Endodermal cell (in vitro differentiated cells): Measurements from ENCODE around the gene HNF1B. TPM values are rescaled to one million over a fixed set of nuclear protein-coding genes. Genes with fewer than 3 reads are reported as not detected.

Source experiments
- DNase-seq: peaks from one replicate; pipeline ENCODE4 v3.0.0-alpha.2; 2017
- H3K27ac ChIP-seq: 2 replicates; pipeline ENCODE4 v1.5.1; 2013; ENCODE audit warnings: mild to moderate bottlenecking, low read depth, low read length, moderate library complexity
- H3K27me3 ChIP-seq: 2 replicates; pipeline ENCODE4 v1.6.1; 2013; ENCODE audit warnings: mild to moderate bottlenecking, low read length, moderate library complexity; ENCODE audit not compliant: insufficient read depth, control insufficient read depth, poor library complexity, severe bottlenecking
- H3K36me3 ChIP-seq: 2 replicates; pipeline ENCODE4 v1.7.0; 2013; ENCODE audit warnings: mild to moderate bottlenecking, low read length, moderate library complexity; ENCODE audit not compliant: control insufficient read depth, insufficient read depth
- H3K4me1 ChIP-seq: one replicate; pipeline ENCODE4 v1.7.0; 2013; ENCODE audit warnings: low read length; ENCODE audit not compliant: control insufficient read depth, insufficient read depth
- H3K4me3 ChIP-seq: 2 replicates; pipeline ENCODE4 v1.5.1; 2013; ENCODE audit warnings: mild to moderate bottlenecking, low read length, moderate library complexity
- H3K9ac ChIP-seq: 2 replicates; pipeline ENCODE4 v1.6.1; 2013; ENCODE audit warnings: mild to moderate bottlenecking, low read length, moderate library complexity; ENCODE audit not compliant: poor library complexity, severe bottlenecking; ENCODE audit errors: extremely low read depth
- H3K9me3 ChIP-seq: 2 replicates; pipeline ENCODE4 v1.6.1; 2013; ENCODE audit warnings: mild to moderate bottlenecking, low read length, moderate library complexity; ENCODE audit not compliant: control insufficient read depth
- H3K27ac Mint-ChIP-seq: 2 replicates; pipeline ENCODE4 v1.8.0; 2020; ENCODE audit warnings: mixed read lengths
- H3K27me3 Mint-ChIP-seq: 2 replicates; pipeline ENCODE4 v1.8.0; 2021; ENCODE audit warnings: mild to moderate bottlenecking, mixed read lengths; ENCODE audit not compliant: insufficient read depth
- H3K36me3 Mint-ChIP-seq: 2 replicates; pipeline ENCODE4 v1.8.0; 2020; ENCODE audit warnings: low read depth, mixed read lengths
- H3K4me1 Mint-ChIP-seq: 2 replicates; pipeline ENCODE4 v1.8.0; 2020; ENCODE audit warnings: mixed read lengths
- H3K4me3 Mint-ChIP-seq: 2 replicates; pipeline ENCODE4 v1.8.0; 2020; ENCODE audit warnings: mild to moderate bottlenecking, moderate library complexity, mixed read lengths
- H3K9me3 Mint-ChIP-seq: 2 replicates; pipeline ENCODE4 v1.8.0; 2020; ENCODE audit warnings: mild to moderate bottlenecking, mixed read lengths
- CTCF ChIP-seq: fragments of 200-600 bp; sonication (generic); conservative IDR thresholded peaks from 2 replicates; pipeline ENCODE4 v1.5.0; 2021; ENCODE audit warnings: antibody characterized with exemption, mild to moderate bottlenecking
- WGBS, 2 experiments: methylation state at CpG; one replicate each; pipeline versions ENCODE4 v1.1.5 to v1.1.7; 2013; ENCODE audit warnings: missing lambda C conversion rate in 2 of 2, mixed read lengths in 1 of 2; ENCODE audit not compliant: insufficient coverage in 1 of 2, insufficient read length in 1 of 2; 5-methylcytosine and 5-hydroxymethylcytosine counted together
- total RNA-seq, 2 donors: library from RNA; stranded (reverse); fragmentation: NEBNext Ultra II Directional in 1 of 2; extraction: Animal tissue kit (Norgen Biotek cat#: 25700) in 1 of 2; gene quantifications; 2 replicates in 1 of 2; 3 replicates in 1 of 2; pipeline ENCODE4 v1.2.1, GENCODE V29; 2021

Gene HNF1B
- total RNA-seq, 2 donors from 2014 or later, result 39.7 to 42.7 TPM

- peaks cover 76% of the 10 kb centered on the region for H3K4me1 Mint-ChIP-seq
- peak; percentile 99 for DNase-seq
- Histone ChIP-seq H3K4me3 (peak overlapping the region; percentile 22), H3K27ac (peak overlapping the region; percentile 47), H3K27me3 (no peaks in the 10 kb centered on the region), H3K4me1 (peaks cover 12% of the 10 kb centered on the region), H3K9ac (peak overlapping the region; percentile 52), H3K36me3 (peaks cover 65% of the 10 kb centered on the region), H3K9me3 (peaks cover 9% of the 10 kb centered on the region)
- peak overlapping the region; percentile 96 for H3K27ac Mint-ChIP-seq
- H3K27me3 Mint-ChIP-seq, result no peaks in the 10 kb centered on the region
- H3K4me3 Mint-ChIP-seq, result peak overlapping the region; percentile 25
- peak; percentile 57 for TF ChIP-seq CTCF
- H3K9me3 Mint-ChIP-seq, result peaks cover 8% of the 10 kb centered on the region
- H3K36me3 Mint-ChIP-seq, result peaks cover 68% of the 10 kb centered on the region
- 40 to 100% methylated on average over 2 to 9 of the region's 9 CpGs for WGBS, 2 experiments
Measured at GRCh38 chr17:37710344-37710886, 34.4 kb downstream of the HNF1B start.

- no peak for TF ChIP-seq CTCF
- no peak overlapping the region for H3K9ac ChIP-seq
- peaks cover 9% of the 10 kb centered on the region for H3K9me3 ChIP-seq
- 73 to 90% methylated on average over 4 to 8 of the region's 8 CpGs for WGBS, 2 experiments
- Mint-ChIP-seq H3K27me3 (peaks cover 2% of the 10 kb centered on the region), H3K4me3 (no peak overlapping the region), H3K9me3 (peaks cover 8% of the 10 kb centered on the region), H3K4me1 (peaks cover 68% of the 10 kb centered on the region), H3K36me3 (peaks cover 79% of the 10 kb centered on the region), H3K27ac (peak overlapping the region; percentile 75)
- no peak overlapping the region for H3K27ac ChIP-seq
- H3K4me3 ChIP-seq, result no peak overlapping the region
- peaks cover 69% of the 10 kb centered on the region for H3K36me3 ChIP-seq
- H3K27me3 ChIP-seq, result no peaks in the 10 kb centered on the region
- H3K4me1 ChIP-seq, result peaks cover 12% of the 10 kb centered on the region
- DNase-seq, result peak; percentile 67
Measured at GRCh38 chr17:37708616-37709212, 36.1 kb downstream of the HNF1B start.

GRCh38 chr17:37708008-37708615 is 36.7 kb downstream of the HNF1B start:
- Histone ChIP-seq H3K4me1 (peaks cover 12% of the 10 kb centered on the region), H3K27ac (no peak overlapping the region), H3K4me3 (no peak overlapping the region), H3K9ac (no peak overlapping the region), H3K27me3 (no peaks in the 10 kb centered on the region), H3K9me3 (peaks cover 9% of the 10 kb centered on the region), H3K36me3 (peaks cover 74% of the 10 kb centered on the region)
- Mint-ChIP-seq H3K36me3 (peaks cover 82% of the 10 kb centered on the region), H3K27me3 (peaks cover 2% of the 10 kb centered on the region), H3K4me3 (no peak overlapping the region), H3K9me3 (peaks cover 8% of the 10 kb centered on the region), H3K27ac (no peak overlapping the region), H3K4me1 (peaks cover 65% of the 10 kb centered on the region)
- no peak for TF ChIP-seq CTCF
- DNase-seq, result no peak
- 95 to 96% methylated on average over 5 to 7 of the region's 7 CpGs for WGBS, 2 experiments
